GM23338 (cell line): Measurements from ENCODE around the gene HSPG2.

Experiments
- CREB1 ChIP-seq: fragments of 250-450 bp; sonication (Bioruptor Pico); IDR thresholded peaks from 2 replicates; pipeline ENCODE4 v1.5.0; 2020; ENCODE audit warnings: low read depth, mild to moderate bottlenecking, moderate library complexity
- EZH2 ChIP-seq: fragments of 200-600 bp; sonication (generic); IDR thresholded peaks from one replicate; pipeline ENCODE4 v1.8.0; 2017; ENCODE audit warnings: antibody characterized with exemption, mild to moderate bottlenecking, low read depth; ENCODE audit not compliant: unreplicated experiment
- EZH2phosphoT487 ChIP-seq: fragments of 200-600 bp; sonication (generic); IDR thresholded peaks from one replicate; pipeline ENCODE4 v1.8.1; 2018; ENCODE audit warnings: antibody characterized with exemption; ENCODE audit not compliant: unreplicated experiment
- JUNB ChIP-seq: IDR thresholded peaks from one replicate; pipeline ENCODE4 v1.6.1; 2016; ENCODE audit warnings: antibody characterized with exemption; ENCODE audit not compliant: unreplicated experiment
- NANOG ChIP-seq: IDR thresholded peaks from 2 replicates; pipeline ENCODE4 v1.6.1; 2016; ENCODE audit warnings: antibody characterized with exemption, borderline replicate concordance
- POLR2AphosphoS5 ChIP-seq: IDR thresholded peaks from 2 replicates; pipeline ENCODE4 v1.6.1; 2016; ENCODE audit warnings: antibody characterized with exemption, low read depth
- STAT1 ChIP-seq: IDR thresholded peaks from one replicate; pipeline ENCODE4 v1.6.1; 2016; ENCODE audit warnings: antibody characterized with exemption; ENCODE audit not compliant: unreplicated experiment
- ZNF114 ChIP-seq: fragments of 250-450 bp; sonication (Bioruptor Pico); IDR thresholded peaks from 2 replicates; pipeline ENCODE4 v1.5.0; 2020; ENCODE audit warnings: mild to moderate bottlenecking, moderate library complexity
- ZNF331 ChIP-seq: fragments of 250-450 bp; sonication (Bioruptor Pico); IDR thresholded peaks from 2 replicates; pipeline ENCODE4 v1.5.0; 2020; ENCODE audit warnings: low read depth, mild to moderate bottlenecking, moderate library complexity
- TF ChIP-seq, protein P1 (sequence below), 2 experiments: fragments of 200-600 bp in 1 of 2; sonication (generic) in 1 of 2; conservative IDR thresholded peaks; 2 replicates each; pipeline versions ENCODE4 v1.5.1 to v1.6.1; 2016 to 2017; ENCODE audit warnings: antibody characterized with exemption in 2 of 2, low read depth in 2 of 2, mild to moderate bottlenecking in 2 of 2, moderate library complexity in 1 of 2
- TF ChIP-seq, protein P2 (sequence below): IDR thresholded peaks from one replicate; pipeline ENCODE4 v1.6.1; 2018; ENCODE audit warnings: antibody characterized with exemption; ENCODE audit not compliant: unreplicated experiment
- TF ChIP-seq, protein P3 (sequence below): fragments of 250-450 bp; sonication (Bioruptor Pico); IDR thresholded peaks from 2 replicates; pipeline ENCODE4 v1.5.0; 2020; ENCODE audit warnings: mild to moderate bottlenecking, moderate library complexity
- TF ChIP-seq, protein P4 (sequence below): IDR thresholded peaks from 2 replicates; pipeline ENCODE4 v1.6.1; 2016; ENCODE audit warnings: antibody characterized with exemption

DNA sequence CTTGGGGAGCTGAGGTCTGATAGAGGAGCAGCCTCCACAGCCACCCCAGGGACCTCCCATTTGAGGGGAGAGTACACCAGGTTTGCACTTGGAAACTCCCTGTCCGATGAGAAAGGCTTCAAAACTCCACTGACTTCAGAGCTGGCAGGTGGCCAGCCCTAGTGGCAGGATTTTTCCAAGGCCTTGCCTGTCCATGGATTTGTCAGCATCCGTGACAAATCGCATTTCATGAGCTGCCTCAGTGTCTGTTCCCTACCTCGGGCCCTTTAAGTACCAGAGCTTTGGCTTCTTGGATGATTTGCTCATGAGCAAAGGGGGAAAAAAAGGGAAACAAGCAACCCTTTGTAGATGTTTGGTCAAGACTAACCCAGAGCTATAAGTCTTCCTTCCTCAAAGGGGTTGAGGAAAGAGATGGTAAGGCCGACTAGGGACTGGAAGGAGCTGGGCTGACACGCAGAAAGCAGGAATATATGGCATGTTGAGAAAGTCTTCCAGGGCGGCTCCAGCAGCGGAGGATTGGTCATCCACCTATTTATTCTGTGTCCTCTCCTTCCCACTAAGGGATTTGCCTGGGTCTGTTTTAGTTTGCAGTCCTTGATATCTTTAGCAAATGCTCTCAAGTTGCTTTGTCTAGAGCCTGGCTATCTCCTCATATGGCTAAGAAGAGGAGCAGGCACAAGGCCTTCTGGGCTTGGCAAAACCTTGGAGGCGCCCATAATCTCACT, 2.7 kb upstream of the HSPG2 start:
- TF ChIP-seq POLR2AphosphoS5 = no peak
- TF ChIP-seq, protein P1, sequence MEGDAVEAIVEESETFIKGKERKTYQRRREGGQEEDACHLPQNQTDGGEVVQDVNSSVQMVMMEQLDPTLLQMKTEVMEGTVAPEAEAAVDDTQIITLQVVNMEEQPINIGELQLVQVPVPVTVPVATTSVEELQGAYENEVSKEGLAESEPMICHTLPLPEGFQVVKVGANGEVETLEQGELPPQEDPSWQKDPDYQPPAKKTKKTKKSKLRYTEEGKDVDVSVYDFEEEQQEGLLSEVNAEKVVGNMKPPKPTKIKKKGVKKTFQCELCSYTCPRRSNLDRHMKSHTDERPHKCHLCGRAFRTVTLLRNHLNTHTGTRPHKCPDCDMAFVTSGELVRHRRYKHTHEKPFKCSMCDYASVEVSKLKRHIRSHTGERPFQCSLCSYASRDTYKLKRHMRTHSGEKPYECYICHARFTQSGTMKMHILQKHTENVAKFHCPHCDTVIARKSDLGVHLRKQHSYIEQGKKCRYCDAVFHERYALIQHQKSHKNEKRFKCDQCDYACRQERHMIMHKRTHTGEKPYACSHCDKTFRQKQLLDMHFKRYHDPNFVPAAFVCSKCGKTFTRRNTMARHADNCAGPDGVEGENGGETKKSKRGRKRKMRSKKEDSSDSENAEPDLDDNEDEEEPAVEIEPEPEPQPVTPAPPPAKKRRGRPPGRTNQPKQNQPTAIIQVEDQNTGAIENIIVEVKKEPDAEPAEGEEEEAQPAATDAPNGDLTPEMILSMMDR (conservative IDR thresholded peaks at IDR 0.05; ENCODE audit: low read depth in 2 of 2) = no peak
- no peak for TF ChIP-seq EZH2phosphoT487
- no peak for TF ChIP-seq EZH2
- TF ChIP-seq CREB1 (CRISPR knock-in tag) = no peak
- TF ChIP-seq JUNB = no peak
- no peak for TF ChIP-seq ZNF331 (CRISPR knock-in tag)
- TF ChIP-seq, protein P2, sequence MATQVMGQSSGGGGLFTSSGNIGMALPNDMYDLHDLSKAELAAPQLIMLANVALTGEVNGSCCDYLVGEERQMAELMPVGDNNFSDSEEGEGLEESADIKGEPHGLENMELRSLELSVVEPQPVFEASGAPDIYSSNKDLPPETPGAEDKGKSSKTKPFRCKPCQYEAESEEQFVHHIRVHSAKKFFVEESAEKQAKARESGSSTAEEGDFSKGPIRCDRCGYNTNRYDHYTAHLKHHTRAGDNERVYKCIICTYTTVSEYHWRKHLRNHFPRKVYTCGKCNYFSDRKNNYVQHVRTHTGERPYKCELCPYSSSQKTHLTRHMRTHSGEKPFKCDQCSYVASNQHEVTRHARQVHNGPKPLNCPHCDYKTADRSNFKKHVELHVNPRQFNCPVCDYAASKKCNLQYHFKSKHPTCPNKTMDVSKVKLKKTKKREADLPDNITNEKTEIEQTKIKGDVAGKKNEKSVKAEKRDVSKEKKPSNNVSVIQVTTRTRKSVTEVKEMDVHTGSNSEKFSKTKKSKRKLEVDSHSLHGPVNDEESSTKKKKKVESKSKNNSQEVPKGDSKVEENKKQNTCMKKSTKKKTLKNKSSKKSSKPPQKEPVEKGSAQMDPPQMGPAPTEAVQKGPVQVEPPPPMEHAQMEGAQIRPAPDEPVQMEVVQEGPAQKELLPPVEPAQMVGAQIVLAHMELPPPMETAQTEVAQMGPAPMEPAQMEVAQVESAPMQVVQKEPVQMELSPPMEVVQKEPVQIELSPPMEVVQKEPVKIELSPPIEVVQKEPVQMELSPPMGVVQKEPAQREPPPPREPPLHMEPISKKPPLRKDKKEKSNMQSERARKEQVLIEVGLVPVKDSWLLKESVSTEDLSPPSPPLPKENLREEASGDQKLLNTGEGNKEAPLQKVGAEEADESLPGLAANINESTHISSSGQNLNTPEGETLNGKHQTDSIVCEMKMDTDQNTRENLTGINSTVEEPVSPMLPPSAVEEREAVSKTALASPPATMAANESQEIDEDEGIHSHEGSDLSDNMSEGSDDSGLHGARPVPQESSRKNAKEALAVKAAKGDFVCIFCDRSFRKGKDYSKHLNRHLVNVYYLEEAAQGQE = no peak
- TF ChIP-seq NANOG = no peak
- TF ChIP-seq, protein P3, sequence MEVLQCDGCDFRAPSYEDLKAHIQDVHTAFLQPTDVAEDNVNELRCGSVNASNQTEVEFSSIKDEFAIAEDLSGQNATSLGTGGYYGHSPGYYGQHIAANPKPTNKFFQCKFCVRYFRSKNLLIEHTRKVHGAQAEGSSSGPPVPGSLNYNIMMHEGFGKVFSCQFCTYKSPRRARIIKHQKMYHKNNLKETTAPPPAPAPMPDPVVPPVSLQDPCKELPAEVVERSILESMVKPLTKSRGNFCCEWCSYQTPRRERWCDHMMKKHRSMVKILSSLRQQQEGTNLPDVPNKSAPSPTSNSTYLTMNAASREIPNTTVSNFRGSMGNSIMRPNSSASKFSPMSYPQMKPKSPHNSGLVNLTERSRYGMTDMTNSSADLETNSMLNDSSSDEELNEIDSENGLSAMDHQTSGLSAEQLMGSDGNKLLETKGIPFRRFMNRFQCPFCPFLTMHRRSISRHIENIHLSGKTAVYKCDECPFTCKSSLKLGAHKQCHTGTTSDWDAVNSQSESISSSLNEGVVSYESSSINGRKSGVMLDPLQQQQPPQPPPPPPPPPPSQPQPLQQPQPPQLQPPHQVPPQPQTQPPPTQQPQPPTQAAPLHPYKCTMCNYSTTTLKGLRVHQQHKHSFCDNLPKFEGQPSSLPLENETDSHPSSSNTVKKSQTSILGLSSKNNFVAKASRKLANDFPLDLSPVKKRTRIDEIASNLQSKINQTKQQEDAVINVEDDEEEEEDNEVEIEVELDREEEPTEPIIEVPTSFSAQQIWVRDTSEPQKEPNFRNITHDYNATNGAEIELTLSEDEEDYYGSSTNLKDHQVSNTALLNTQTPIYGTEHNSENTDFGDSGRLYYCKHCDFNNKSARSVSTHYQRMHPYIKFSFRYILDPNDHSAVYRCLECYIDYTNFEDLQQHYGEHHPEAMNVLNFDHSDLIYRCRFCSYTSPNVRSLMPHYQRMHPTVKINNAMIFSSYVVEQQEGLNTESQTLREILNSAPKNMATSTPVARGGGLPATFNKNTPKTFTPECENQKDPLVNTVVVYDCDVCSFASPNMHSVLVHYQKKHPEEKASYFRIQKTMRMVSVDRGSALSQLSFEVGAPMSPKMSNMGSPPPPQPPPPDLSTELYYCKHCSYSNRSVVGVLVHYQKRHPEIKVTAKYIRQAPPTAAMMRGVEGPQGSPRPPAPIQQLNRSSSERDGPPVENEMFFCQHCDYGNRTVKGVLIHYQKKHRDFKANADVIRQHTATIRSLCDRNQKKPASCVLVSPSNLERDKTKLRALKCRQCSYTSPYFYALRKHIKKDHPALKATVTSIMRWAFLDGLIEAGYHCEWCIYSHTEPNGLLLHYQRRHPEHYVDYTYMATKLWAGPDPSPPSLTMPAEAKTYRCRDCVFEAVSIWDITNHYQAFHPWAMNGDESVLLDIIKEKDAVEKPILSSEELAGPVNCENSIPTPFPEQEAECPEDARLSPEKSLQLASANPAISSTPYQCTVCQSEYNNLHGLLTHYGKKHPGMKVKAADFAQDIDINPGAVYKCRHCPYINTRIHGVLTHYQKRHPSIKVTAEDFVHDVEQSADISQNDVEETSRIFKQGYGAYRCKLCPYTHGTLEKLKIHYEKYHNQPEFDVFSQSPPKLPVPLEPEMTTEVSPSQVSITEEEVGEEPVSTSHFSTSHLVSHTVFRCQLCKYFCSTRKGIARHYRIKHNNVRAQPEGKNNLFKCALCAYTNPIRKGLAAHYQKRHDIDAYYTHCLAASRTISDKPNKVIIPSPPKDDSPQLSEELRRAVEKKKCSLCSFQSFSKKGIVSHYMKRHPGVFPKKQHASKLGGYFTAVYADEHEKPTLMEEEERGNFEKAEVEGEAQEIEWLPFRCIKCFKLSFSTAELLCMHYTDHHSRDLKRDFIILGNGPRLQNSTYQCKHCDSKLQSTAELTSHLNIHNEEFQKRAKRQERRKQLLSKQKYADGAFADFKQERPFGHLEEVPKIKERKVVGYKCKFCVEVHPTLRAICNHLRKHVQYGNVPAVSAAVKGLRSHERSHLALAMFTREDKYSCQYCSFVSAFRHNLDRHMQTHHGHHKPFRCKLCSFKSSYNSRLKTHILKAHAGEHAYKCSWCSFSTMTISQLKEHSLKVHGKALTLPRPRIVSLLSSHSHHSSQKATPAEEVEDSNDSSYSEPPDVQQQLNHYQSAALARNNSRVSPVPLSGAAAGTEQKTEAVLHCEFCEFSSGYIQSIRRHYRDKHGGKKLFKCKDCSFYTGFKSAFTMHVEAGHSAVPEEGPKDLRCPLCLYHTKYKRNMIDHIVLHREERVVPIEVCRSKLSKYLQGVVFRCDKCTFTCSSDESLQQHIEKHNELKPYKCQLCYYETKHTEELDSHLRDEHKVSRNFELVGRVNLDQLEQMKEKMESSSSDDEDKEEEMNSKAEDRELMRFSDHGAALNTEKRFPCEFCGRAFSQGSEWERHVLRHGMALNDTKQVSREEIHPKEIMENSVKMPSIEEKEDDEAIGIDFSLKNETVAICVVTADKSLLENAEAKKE (CRISPR knock-in tag) = no peak
- TF ChIP-seq, protein P4, sequence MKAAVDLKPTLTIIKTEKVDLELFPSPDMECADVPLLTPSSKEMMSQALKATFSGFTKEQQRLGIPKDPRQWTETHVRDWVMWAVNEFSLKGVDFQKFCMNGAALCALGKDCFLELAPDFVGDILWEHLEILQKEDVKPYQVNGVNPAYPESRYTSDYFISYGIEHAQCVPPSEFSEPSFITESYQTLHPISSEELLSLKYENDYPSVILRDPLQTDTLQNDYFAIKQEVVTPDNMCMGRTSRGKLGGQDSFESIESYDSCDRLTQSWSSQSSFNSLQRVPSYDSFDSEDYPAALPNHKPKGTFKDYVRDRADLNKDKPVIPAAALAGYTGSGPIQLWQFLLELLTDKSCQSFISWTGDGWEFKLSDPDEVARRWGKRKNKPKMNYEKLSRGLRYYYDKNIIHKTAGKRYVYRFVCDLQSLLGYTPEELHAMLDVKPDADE = no peak
- TF ChIP-seq ZNF114 (CRISPR knock-in tag) = no peak
- no peak for TF ChIP-seq STAT1
